Measurements from ENCODE around the gene PSTPIP2.
A peak's percentile ranks its signal among the peaks of the same experiment; 100 is the strongest.
"Not testable (repeated sequence)": the region's sequence is repeated elsewhere in the genome, so short reads cannot be mapped to it uniquely, and the experiment has no call there.

Gene PSTPIP2, protein sequence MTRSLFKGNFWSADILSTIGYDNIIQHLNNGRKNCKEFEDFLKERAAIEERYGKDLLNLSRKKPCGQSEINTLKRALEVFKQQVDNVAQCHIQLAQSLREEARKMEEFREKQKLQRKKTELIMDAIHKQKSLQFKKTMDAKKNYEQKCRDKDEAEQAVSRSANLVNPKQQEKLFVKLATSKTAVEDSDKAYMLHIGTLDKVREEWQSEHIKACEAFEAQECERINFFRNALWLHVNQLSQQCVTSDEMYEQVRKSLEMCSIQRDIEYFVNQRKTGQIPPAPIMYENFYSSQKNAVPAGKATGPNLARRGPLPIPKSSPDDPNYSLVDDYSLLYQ

DNA sequence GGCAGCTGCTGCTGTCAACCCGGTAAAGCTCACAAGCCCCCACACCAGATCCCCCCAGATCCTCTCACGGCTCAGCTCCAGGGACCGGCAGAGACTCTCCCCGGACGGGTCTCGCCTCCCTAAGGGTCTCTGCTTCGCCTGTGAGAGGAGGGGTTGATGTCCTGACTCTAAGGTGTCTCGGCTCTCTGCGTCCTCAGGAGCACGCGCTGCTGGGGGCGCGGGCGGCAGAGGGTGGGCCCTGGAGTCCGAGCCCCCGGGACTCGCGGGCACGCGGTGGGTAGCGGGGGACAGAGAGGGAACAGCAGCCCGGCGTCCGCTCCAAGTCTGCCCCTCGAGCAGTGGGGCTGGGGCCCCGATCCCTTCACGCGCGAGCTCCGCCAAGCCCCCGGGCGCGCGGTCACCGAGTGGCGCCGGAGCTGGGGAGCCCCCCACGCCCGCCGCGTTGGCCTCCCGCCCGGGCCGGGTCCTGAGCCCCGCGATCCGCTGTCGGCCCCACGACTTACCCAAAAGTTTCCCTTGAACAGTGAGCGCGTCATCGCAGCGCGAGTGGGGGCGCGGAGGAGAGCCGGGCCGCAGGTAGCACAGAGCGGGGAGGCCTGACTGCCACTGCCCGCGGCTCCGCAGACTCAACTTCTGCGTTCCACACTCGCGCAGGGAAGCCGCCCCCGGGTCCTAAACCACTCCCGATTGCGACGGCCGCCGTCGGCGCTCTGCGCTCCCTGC, at the start of gene PSTPIP2:
Gene PSTPIP2 (minus strand): TSS at position 608 of the 723 bp plus-strand sequence. CDS start 72 bp downstream, at position 536.
- H3K27ac ChIP-seq, result peak within 1 kb of the TSS; percentile 28 to 89 (median 79)
- H3K4me3 ChIP-seq, result peak within 1 kb of the TSS; percentile 63 to 86 (median 79)

DNA sequence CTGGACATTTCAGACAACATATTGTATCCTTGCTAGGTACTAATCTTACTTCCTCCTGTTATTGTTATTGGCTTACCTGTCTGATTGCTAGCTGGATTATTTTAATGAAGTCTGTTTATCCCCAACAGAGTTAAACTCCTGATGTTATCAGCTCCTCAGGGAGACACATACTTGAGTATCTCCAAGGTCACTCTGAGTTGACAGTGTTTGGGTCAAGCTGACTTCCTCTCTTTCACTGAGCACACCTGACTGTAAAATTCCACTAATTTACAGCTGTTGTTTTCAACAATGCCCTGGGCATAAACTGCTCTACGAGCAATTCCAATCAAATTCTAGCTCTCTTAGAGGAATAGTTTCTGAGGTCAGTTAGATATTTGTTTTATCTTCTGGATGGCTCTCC, 41.7 kb upstream of the PSTPIP2 start:
- H3K27ac ChIP-seq, result no peak overlapping the region
- H3K4me3 ChIP-seq, result no peak overlapping the region

DNA sequence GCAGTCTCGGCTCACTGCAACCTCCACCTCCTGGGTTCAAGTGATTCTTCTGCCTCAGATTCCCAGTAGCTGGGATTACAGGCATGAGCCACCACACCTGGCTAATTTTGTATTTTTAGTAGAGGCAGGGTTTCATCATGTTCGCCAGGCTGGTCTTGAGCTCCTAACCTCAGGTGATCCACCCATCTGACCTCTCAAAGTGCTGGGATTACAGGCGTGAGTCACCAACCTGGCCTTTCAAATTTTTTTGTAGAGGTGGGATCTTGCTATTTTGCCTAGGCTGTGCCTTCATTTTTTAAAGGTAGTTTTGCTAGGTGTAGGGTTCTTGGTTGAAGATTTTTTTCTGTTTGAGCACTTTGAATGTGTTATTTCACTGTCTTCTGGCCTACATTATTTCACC, 38.3 kb upstream of the PSTPIP2 start:
- no peak overlapping the region for H3K4me3 ChIP-seq
- no peak overlapping the region for H3K27ac ChIP-seq

DNA sequence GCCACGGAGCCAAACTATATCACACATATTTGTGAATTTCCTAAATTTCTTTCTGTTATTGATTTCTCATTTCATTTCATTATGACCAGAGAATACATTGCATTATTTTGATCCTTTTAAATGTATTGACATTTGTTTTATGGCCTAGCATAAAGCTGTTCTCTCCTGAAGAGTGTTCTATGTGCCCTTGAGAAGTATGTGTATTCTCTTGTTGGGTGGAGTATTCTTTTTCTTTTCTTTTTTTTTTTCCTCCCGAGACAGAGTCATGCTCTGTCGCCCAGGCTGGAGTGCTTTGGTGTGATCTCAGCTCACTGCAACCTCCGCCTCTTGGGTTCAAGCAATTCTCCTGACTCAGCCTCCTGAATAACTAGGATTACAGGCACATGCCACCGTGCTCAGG, 37.3 kb upstream of the PSTPIP2 start:
- Histone ChIP-seq H3K4me3 (no peak overlapping the region), H3K27ac (no peak overlapping the region)

DNA sequence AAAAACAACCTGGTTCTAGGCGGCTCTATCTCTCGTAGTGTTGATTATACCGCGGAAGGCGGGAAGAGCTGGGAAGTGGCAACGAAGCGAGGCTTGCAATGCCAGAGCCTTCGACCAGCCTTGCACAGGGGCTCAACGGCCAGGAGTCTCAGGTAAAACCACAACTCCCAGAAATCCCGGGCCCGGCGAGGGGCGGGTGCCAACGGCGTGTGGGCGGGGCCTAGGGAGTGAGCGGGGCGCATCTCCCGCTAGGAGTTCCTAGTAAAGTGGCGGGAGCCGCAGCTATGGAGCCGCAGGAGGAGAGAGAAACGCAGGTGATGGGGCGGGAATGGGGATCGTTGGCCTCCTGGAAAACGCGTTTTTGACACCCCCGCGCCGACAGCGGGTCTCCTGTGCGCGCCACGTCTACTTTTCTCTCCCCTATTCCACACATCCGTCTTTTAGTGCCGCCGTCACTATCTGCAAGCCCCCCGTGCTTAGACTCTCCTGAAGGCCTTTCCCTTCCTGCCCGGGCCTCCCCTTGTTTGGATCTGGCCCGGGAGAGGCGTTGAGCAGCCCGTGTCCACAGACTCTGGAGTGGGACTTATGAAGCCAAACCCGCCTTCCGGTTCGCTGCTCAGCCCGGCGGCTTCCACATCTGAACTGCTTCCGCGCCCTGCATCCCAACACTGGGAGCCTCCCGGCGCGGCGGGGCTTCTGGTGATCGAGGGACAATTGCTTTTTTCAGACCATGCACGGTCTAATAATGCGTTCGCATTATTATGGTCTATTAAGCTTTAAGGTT, 32.3 kb upstream of the PSTPIP2 start, which contains the start of gene HAUS1:
Gene HAUS1 (plus strand): TSS at position 258 of the 784 bp plus-strand sequence. CDS start 27 bp downstream, at position 285.
- Histone ChIP-seq H3K27ac (peak within 1 kb of the TSS; percentile 26 to 90 (median 79)), H3K4me3 (peak within 1 kb of the TSS; percentile 57 to 95 (median 81))

DNA sequence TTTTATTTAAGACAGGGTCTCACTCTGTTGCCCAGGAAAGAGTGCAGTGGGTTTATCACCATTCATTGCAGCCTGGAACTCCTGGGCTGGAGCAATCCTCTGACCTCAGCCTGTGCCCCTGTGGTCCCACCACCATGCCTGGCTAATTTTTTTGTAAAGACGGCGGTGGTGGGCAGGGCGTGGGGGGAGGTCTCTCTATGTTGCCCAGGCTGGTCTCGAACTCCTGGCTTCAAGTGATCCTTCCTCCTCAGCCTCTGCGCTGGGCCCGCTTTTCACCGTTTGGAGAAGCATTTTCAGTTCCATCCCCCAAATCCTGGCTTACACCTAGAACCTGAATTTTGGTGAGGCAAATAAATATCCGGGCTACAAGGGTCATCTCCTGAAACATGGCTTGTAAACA, 27.4 kb upstream of the PSTPIP2 start:
- Histone ChIP-seq H3K4me3 (no peak overlapping the region), H3K27ac (no peak overlapping the region)

DNA sequence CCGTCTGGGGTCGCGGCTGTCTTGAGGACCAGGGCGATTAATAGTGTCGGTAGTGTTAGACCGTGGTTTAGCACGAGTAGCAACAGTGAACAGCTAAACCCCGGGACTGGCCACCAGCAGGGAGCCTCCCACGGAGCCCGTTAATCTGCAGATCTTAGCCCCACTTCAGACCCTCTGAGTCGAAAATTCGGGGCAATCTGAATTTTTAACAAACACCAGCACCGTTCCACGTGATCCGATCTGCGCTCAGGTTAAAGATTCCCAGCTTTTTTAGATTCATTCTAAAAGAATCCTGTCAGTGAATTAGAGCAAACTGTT, 26.5 kb upstream of the PSTPIP2 start:
- H3K27ac ChIP-seq, result peak overlapping the region in 20 of 21 experiments; percentile 80 to 98 (median 92)
- H3K4me3 ChIP-seq, result peak overlapping the region; percentile 72 to 100 (median 83)

DNA sequence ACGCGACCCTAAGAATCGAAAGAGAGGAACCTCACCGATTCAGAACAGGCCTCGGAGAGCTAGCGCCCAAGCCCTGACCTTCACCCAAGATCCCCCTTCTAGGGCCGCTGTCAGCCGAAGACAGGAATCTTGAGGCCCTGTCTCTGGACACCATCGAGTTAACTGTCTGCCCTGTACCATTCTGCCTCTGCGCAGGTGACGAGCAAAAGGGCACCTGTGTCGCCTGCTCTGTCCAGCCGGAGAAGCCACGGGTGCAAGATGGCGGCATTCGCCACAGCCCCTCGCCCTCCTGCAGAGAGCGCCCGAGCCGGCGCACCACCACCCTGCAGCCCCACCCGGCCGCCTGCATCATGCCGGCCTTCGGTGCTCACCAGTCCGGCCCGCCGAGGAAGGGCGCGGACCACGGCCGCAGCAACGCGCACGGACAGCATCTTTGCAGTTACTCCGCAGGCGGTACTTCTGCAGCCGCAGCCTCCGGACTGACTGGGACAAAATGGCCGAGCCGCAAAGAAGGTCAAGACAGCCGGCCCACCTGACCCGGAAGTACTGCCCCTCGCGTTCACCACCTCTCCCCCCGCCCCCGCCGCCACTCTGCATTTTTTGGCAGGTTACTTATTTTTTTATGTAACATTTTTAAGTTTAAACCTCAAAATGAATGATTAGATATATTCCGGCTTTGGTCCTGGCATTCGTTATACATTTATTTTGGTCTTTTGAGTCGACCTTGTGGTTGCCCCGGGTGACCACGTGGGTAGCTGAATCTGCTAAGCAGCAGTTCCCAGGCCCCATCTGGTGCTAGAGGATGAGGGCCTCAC, 25.9 kb upstream of the PSTPIP2 start, which contains the start of gene ATP5F1A:
Gene ATP5F1A (minus strand): TSS at position 496 of the 815 bp plus-strand sequence. CDS start 65 bp downstream, at position 431.
- Histone ChIP-seq H3K27ac (peak within 1 kb of the TSS; percentile 63 to 98 (median 91)), H3K4me3 (peak within 1 kb of the TSS; percentile 72 to 100 (median 83))

DNA sequence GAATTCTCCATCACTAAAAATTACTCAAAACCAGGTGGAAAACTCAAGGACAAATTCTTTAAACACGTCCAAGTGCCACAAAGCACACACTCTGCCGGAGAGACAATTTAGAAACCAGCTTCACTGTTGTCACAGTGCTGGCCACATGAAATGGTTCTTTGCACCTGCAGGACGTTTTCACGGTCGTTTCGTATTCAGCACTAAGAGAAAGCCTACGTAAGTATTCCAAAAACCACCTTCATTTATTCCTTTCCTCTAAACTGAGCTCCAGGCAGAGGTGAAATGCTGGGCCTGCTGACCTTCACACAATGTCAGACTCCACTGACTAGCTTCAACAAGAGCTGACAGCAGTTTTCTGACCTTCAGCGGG, 25.4 kb upstream of the PSTPIP2 start:
- peak overlapping the region; percentile 72 to 100 (median 83) for H3K4me3 ChIP-seq
- H3K27ac ChIP-seq, result peak overlapping the region; percentile 63 to 98 (median 91)

DNA sequence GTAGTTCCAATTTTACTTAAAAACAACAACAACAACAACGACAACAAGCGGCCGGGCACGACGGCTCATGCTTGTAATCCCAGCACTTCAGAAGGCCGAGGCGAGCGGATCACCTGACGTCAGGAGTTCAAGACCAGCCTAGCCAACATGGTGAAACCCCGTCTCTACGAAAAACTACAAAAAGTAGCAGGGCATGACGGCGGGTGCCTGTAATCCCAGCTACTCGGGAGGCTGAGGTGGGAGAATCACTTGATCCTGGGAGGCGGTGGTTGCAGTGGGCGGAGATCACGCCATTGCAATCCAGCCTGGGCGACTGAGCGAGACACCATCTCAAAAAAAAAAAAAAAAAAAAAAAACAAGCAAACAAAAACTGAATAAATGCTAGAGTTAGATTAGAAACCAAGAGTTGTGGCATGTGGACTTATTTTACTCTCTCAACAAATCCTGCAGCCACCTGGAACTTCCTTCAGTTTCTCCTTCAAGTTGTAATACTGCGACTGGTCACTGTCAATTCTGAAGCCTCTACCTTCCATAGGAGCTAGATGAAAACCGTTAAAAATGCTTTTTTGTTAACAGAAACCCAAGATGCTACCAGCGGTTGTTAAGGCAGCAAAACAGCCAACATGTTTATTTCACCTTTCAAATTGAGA, 24.7 kb upstream of the PSTPIP2 start:
- peak overlapping the region in 15 of 21 experiments; percentile 87 to 98 (median 92) for H3K27ac ChIP-seq
- peak overlapping the region; percentile 72 to 100 (median 83) for H3K4me3 ChIP-seq

DNA sequence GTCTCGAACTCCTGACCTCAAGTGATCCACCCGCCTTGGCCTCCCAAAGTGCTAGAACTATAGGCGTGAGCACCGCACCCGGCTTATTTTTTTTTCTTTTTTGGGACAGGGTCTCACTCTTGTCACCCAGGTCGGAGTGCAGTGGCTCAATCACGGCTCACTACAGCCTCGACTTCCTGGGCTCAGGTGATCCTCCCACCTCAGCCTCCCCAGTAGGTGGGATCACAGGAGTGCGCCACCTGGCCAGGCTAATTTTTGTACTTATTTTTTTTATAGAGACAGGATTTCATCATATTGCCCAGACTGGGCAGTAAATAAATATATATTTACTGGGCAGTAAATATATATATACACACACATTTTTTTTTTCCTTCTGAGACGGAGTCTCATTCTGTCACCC, 23.5 kb upstream of the PSTPIP2 start:
- Histone ChIP-seq H3K4me3 (no peak overlapping the region), H3K27ac (no peak overlapping the region)

DNA sequence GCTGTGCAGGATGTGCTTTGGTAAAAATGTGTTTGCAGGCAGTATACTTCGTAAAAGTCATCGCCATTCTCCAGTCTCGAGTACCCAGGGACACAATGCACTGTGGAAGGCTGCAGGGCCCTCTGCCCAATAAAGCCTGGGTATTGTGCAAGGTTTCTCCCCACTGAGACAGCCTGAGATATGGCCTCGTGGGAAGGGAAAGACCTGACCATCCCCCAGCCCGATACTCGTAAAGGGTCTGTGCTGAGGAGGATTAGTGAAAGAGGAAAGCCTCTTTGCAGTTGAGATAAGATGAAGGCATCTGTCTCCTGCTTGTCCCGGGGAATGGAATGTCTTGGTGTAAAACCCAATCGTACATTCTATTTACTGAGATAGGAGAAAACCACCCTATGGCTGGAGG, 16.4 kb upstream of the PSTPIP2 start:
- not testable (repeated sequence) for H3K4me3 ChIP-seq, H3K27ac ChIP-seq

DNA sequence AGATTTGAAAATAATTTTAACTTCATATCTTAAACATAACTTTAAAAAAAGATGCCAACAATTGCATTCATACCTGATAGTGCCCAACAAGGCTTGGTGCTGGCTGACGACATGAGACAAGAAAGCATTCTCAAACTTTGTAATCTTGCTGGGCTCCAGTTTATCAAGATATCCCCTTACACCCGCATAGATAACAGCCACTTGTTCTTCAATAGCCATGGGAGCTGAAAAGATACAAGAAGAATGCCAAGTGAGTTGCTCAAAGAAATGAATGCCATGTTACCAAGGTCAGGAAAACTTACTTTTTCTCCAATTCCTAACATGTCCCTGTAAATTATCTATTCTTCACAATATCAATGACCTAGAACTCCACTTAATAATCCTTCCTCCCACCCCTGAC, 12.4 kb upstream of the PSTPIP2 start:
- no peak overlapping the region for H3K4me3 ChIP-seq
- H3K27ac ChIP-seq, result no peak overlapping the region

DNA sequence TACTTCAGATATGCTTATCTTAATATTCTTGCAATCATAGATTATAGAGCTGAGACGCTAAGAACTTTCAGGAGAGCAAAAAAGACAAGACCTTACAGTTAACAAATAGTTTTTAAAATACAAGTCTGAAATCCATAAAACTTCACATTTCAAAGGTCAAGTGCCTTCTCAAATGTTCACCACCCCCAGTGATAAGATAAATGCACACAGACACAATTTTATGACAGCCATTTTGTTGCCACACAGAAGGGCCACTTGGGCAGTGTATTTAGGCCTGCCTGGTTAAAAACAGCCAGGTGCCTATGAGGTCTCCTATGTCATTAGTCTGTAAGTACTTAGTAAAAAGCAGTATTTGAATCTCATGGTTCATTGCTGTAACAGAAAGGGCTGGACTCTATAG, 8.1 kb upstream of the PSTPIP2 start:
- H3K4me3 ChIP-seq, result no peak overlapping the region
- no peak overlapping the region for H3K27ac ChIP-seq

DNA sequence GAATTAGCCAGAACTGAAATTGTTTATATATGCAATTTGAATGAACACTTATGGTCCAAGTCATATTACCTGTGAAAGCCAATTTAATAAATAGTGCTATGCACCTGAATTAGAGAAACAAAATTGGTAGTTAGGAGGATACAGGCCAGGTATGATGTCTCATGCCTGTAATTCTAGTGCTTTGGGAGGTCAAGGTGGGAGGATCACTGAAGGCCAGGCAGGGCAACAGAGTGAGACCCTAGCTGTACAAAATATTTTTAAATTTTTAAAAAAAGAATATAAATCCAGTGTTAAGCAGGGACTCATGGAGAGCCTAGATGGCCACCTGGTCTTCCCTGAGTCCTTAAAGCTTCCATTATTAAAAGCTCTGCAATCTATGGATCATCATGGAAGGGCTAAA, 7.3 kb upstream of the PSTPIP2 start:
- H3K27ac ChIP-seq, result no peak overlapping the region
- no peak overlapping the region for H3K4me3 ChIP-seq

DNA sequence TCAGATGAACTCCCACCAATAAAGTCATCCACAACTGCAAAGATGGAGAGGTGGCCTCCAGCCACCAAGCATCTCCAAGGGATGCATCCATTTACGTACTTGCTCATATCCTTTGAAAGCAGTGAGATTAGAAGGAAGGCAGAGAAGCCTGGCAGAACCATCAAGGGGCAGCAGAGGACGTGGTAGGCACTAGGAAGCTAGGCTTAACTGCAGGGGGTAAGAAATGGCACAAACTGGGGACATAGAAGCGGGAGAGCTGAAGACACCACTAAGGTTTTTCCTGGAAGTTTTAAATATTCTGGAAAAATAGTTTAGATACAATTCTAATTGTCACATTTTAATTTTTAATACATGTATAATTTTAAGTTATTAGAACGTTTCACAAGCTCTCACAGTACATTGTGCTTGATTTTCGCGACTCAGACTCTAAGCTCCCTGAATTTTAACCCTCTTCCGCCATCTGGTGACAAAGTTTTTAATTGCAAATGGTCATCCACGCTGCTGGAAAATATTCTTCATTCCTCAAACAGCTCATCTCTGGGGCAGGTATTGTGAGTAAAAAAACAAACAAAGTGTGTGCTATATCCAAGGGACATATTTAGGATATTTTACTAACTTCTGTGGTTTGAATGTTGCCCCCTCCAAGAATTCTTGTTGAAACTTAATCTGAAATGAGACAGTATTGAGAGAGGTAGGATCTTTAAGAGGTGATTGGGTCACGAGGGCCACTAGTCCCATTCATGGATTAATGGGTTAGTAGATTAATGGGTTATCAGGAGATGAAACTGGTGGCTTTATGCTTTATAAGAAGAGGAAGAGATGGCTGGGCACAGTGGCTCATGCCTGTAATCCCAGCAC, 1.6 kb upstream of the PSTPIP2 start:
- Histone ChIP-seq H3K27ac (no peak overlapping the region), H3K4me3 (no peak overlapping the region)

DNA sequence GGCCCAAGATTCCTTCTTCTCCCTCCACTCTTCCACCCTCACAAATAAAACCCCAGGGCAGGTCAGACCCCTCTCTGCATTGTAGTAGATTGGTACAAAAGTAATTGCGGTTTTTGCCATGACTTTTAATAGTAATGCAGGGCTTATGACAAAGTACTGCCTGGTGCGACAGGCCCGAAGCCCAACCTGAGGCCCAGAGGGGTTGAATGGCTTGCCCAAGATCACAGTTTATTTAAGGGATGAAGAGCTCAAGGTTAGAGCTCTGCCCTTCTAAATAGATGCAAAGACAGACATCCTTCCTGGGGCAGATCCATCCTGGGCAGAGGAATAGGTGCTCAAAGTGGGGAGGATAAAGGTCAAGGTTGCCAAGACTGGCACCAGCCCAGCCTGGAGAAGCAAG, 899 bp upstream of the PSTPIP2 start:
- no peak overlapping the region for H3K27ac ChIP-seq

DNA sequence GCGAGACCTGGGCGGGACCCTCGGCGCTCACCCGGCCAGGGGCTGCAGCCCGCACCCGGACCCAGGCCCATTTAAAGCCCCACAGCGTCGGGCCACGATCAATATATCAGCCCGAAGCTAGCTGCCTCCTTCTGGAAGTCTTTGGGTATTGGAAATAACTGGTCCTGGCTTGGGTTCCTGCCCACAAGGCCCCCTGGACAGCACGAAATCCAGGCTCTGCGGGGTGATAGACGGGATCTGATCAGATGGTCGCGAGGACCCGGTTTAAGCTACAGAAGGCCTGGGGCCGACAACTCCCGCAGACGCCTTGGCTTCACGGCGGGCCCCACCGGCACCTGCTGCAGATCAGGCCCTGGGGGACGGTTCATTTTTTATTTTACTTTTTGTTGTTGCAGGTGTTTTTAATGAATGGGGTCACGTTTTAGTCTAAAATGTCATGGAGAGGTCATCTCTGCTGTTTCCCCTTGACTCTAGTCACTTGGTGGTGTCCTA, 362 bp upstream of the PSTPIP2 start:
- Histone ChIP-seq H3K4me3 (peak overlapping the region; percentile 63 to 86 (median 79)), H3K27ac (peak overlapping the region in 15 of 21 experiments; percentile 55 to 89 (median 80))

More for the DNA sequence above, 899 bp upstream of the PSTPIP2 start:
- no peak overlapping the region for H3K4me3 ChIP-seq
